HG02870 (cell line): ENCODE results near the gene RNF19B.

Experiments
- ATAC-seq: cut with Tn5 transposase; IDR thresholded peaks from one replicate; pipeline ENCODE4 v1.9.1; 2021; ENCODE audit warnings: mild to moderate bottlenecking, moderate library complexity; ENCODE audit not compliant: unreplicated experiment

The RNF19B gene

DNA sequence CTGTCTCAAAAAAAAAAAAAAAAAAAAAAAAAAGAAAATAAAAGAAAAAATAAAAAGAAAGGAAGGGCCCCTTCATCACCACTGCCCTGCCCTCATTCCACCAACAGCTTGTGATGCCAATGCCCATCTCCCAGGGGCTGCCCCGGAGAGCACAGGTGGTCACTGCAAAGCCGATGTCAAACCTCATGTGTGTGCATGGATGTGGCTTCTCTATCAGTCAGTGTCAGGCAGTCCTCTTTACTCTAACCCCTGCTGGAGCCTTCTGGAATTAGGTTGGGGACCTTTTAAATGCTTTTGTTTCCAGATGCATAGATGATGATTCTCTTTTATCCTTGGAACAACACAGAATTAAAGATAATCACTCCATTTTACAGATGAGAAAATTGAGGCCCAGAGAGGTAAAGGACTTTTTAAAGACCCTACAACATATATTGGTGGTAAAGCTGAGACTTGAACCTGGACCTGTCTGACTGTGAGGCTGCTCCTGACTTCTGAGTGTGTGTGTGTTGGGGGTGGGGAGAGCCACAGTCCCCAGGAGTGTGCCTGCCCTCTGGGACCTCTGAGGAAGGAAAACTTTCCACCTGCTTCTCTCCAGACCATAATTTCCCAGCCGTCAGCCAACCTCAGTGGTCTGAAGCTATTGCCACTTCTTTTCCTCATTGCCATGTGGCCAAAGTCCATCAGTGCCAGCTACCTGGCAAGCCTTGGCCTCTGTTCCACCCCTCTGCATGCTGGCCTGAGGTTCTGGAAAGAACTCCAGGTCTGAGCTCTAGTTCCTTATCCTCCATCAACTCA is 60.4 kb downstream of the RNF19B start:
- ATAC-seq = no peak

DNA sequence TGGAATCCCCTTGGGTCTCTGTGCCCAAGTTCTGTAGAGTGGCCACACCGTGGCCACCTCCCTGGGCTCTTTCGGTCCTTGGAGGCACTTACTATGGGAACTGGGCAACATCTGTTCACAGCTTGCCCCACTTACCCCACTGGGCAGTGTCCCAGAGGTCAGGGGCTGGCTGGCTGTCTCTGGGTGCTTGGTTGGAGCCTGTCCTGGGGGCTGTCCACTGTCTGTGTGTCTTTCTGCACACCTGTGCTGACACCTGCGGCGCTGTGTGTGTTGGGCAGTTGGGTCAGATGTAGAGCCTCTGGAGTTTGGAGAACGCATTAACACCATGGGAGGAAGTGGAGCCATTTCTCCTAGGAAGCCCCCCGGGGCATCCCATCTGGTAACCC is 62.1 kb downstream of the RNF19B start:
- no peak for ATAC-seq

DNA sequence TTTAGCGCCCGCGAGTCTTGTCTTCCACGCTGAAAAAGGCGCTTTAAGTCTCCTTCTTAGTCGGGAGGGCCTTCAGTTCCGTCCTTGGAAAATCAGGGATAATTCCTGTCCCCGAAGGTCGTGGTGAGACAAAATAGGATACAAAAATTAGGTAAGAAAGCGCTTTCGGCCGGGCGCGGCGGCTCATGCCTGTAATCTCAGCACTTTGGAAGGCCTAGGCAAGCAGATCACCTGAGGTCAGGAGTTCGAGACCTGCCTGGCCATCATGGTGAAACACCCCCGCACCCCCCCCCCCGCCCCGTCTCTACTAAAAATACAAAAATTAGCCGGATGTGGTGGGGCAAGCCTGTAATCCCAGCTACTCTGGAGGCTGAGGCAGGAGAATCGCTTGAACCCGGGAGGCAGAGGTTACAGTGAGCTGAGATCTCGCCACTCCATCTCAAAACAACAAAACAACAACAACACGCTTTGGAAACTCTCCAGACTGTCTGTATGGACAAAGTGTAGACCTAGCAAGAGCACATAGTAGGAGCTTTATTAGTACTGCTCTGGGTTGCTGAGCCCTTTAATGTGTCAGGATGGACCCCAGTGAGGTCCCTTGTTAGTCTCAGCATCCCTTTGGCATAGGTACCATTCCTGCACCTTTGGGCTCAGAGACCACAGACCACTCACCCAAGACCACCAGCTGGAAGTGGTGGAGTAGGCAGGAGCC is 62.6 kb downstream of the RNF19B start:
- ATAC-seq = no peak

DNA sequence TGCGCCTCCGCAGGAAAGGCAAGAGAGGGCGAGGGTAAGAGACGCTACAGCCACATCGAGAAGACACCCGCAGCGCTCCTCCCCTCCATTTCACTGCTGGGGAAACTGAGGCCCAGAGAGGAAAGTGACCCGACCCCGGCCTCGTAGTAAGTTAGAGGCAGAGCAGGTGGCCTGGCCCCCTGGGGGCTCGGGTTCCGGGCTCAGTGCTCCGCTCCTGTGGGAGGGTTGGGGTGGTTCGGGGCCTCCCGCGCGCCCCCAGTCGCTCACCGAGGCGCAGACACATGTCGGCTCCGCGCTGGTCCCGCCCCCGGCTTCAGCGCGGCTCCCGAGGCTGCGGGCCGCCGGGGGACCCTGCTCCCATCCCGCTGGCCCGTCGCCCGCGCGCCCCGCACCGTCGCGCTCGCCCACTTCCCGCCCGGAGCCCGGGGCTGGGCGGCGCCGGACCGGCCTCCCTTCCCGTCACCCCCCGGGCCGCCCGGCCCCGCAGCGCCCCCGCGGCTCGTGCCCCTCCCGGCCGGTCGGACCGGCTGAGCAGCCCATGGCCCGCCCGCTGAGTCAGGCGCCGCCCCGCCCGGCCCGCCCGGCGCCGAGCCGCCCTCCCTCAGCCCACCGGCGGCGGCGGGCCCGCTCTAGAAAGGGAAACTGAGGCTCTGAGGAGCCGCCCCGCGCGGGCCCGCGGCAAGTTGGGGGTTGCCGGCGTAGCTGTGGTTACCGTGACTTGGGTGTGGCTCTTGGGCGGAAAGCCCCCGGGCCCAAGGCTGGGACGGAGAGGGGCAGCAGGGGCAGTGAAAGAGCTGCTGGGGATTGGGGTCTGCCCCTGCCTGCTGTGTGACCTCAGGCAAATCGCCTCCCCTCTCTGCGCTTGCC is 63.4 kb downstream of the RNF19B start, which contains the start of gene TMEM54:
Gene TMEM54, minus strand, starts transcription at position 434 of the 867 bp plus-strand sequence. Its CDS starts 151 bp downstream, at position 283.
- ATAC-seq = no peak

DNA sequence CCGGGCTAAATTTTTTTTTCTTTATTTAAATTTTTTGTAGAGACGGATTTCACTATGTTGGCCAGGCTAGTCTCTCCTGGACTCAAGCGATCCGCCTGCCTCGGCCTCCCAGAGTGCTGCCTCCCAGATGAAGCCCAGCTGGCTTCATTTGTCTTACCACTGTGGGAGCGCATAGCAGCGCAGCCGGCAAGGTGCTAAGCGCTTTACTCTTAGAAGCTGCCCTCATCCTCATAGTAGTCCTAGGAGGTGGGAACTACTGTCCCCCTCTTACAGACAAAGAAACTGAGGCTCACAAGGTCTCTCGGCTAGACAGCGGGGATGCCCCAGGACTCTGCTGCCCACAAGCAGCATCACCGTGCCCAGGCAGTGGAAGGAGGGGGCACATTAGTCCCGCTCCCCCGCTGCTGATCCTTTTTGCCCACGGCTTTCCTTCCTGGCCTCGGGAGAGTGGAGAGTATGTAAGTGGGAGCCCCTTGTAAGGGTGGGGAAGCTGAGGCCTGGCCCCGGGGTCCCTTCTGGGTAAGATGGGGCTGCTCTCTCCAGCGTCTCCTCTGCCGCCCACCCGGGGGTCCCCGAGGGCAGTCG is 64.1 kb downstream of the RNF19B start:
- no peak for ATAC-seq

DNA sequence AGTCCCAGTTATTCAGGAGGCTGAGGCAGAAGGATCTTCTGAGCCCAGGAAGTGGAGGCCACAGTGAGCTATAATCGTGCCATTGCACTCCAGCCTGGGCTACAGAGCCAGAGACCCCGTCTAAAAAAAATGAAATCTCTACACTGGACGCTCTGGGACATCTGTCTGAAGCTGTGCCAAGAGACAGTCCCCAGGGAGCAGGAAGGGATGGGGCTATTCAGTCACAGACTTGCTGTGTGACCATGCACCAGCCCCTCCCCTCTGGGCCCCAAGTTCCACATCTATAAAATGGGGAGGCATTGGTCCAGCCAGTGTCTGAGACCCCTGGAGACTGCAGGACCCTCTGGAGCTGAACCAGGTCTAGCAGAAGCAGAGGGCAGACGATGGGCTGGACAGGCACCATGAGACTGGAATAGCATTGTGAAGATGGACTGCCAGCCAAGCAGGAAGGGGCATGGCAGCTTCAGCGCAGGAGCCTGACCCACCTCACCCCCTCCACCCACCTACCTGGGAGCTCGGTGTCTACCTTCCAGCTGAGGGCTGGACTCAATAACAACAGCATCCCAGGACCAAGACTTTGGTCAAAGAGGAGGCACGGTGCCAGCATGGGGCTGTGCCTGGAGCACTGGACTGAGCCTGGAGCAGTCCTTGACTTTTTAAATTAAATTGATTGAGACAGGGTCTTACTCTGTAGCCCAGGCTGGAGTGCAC is 64.9 kb downstream of the RNF19B start:
- ATAC-seq = no peak

DNA sequence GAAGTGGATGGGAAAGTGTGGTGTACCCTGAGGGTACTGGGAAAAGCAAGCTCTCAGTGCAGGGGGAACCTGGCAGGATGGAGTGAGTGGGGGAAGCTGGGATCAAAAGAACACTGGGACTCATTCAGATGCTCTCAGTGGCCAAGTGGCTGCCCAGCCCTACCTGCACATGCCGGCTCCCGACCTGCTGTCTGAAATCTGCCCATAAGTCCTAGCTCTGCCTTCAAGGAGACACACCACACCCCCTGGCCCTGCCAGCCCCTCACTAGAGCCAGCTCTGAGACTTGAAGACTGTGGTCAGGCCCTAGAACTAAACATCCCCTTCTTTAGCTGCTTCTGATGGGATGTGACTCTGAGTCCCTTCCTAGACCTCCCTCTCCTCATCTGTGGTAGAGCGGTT is 65.7 kb downstream of the RNF19B start:
- no peak for ATAC-seq

DNA sequence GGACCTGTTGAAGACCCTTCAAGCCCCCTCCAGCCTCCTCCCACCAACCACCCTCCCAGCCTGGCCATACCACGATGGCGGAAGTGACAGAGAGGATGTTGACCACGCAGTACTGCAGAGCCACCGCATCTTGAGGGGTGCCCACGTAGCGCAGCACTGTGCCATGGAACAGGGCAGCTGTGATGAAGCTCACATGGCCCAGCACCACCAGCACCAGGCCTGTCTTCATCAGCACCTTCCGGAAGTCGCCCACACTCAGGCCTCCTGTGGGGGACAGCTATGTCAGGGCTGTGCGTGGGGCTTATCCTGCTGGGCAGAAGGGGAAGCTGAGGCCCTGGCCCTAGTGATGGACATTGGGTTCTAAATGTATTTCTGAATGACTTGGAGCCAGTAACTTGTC is 66.6 kb downstream of the RNF19B start:
- no peak for ATAC-seq

DNA sequence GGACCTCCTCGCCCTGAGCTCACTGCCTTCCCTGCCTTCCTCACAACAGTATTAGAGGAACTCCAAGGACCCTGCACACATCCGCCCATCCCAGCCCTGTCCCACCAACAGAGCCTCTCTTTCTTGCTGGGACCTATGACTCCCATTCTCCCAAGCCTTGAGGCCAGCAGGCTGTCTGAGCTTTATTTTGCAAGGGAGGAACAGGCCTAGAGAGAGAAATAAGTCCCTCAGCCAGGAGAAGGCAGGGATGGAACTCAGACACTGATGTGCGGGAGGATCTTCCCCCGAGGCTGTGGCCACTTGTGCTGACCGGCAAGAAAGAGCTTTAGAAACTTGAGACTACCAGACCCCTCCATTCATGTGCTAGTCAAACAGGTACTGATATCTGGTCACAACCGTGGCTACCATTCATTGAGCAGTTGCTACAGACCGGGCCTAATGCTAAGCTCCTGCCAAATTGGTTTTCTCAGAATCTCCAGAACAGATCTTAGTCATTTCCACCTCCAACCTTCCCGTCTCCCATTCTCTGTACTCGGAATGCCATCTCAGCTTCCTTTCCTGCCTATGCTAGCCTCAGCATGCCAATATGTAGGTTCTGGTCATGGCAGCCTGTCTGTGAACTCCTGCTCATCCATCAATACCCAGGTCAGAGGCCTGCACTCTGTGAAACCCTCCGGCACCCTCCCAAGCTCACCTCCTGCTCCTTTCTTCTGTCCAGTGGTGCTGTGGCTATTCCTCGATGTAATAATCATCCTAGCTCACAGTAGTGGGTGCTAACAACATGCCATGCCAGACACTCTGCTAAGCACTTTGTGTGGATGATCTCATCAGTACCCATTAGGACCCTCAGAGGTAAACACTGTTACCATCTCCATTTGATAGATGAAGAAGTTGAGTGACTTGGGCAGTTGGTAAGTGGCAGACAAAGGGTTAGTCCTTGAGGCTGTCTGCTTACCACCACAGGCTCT is 67.2 kb downstream of the RNF19B start:
- no peak for ATAC-seq

DNA sequence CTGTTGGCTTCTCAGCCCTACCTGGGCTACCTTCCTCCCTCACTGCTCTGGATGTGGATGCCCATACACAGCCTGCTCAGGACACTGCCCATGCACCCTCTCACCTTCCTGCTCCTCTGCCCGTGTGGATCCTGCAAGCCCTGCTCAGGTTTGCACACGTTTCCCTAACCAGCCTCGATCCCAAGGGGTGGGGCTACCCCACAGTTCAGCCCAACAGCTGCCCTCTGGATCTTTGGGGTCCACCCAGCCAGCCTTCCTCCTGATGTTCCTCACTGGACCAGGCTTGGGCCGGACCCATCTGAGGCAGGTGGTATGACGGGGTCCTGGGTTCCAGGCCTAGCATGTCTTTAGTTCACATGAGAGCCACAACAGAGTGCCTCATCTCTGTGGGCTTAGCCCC is 68.2 kb downstream of the RNF19B start:
- no peak for ATAC-seq

DNA sequence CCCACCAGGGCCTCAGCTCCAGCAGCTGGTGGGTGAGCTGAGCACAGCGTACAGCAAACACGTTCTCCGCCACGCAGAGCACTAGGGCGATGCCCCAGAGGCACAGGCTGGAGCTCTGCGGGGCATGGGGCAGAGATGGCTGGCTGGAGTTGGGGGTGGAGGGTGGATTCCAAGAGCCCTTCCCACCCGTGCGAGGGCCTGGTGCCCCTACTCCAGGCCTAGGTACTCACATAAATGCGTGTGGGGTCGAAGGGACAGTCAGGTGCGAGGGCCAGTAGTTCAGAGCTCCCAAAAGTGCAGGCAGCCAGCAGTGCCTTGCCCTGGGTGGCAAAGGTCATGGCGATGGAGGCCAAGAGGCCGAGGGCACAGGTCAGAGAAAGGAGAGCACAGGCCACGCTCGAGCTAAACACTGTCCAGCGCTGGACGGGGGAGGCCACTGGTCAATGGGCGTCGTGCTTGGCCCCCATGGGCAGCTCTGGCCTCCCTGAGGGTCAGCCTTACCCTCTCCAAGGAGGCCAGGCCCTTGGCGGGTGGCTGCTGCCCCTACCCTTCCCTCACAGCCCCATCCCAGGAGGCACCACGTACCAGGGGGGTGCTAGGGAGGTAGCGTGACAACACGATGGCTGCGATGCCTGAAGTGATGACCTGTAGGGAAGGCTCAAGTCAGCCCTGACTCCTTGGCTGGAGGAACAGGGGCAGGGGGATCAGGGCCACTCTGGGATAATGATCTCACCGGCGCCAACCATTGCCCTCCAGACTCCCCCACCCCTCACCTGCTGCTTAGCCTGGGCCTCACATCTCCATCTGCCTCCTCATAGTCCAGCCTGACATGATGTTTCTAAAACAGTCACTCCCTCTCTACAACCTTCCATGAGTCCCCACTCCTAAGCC is 69.0 kb downstream of the RNF19B start:
- ATAC-seq = no peak

DNA sequence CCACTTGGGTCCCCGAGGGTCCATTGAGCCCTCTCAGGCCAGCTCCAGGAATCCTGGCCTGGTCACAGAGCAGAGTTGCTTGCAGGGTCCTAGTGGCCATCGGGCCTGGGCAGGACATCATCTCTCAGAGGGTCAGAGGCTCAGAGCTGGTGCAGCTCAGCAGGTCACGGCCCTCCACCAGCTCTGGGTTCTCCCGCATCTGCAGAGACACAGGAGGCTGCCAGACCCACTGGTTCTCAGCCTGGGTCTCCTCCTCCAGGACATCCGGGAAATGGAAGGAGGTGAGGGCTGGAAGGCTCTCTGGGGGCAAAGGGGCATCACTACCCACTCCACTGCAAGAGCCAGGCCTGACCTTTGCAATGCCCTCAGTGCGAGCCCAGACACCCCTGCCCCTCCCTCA is 69.9 kb downstream of the RNF19B start:
- no peak for ATAC-seq

DNA sequence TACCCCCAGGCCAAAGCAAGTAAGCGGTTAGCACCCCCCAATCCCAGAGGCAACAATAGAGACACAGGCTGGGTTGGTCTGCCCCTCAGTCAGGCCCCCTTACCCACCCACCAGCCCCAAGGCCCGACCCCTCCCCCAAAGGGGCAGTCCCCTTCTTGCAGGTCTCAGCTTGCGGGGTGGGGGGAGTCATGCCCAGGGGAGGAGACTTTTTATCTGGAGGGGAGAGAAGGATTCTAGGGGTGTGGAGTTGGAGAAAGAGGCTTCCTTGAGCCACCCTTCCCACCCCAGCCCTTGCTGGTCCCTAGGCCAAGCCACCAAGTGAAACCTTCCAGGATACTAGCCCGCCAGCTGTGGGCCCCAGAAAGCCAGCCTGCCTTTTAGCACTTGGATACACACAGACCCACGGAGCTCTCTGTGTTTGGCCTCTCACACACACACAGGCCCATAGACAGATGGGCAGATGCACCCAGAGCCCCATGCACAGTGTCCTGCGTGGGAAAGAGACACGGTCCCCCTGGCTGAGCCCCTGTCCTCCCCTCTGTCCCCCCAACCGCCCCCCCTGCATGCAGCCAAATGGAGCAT is 70.5 kb downstream of the RNF19B start:
- ATAC-seq = no peak

DNA sequence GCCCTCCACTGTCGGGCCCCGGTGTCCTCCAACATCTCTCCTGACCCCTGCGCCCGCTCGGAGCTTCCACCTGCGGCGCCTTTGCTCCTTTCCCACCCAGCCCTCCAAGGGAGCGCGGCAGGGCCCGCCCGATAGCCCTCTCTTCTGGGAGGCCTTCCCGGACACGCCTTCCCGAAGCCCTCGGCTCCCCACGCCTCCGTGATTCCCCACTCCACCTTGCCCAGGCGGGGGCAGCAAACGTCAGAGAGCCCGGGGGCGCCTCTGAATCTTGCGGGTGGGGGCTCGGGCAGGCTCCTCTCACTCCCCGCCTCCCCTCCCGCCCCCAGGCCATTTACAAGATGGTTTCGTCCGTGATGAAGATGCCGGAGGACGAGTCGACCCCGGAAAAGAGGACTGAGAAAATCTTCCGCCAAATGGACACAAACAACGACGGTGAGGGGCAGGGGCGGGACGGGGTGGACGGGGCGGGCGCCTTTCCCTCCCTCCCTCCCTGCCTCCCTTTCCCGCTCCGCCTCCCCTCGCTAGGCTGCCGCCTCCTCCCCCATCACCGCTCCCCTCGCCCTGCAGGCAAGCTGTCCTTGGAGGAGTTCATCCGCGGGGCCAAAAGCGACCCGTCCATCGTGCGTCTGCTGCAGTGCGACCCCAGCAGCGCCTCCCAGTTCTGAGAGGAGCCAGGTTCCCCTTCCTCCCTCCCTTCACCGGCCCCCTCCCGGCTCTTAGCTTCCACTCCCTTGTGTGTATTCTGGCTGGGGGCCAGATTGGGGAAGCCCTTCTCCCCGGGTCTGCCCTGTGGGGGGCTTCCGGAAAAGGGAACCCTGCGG is 71.2 kb downstream of the RNF19B start:
- no peak for ATAC-seq

DNA sequence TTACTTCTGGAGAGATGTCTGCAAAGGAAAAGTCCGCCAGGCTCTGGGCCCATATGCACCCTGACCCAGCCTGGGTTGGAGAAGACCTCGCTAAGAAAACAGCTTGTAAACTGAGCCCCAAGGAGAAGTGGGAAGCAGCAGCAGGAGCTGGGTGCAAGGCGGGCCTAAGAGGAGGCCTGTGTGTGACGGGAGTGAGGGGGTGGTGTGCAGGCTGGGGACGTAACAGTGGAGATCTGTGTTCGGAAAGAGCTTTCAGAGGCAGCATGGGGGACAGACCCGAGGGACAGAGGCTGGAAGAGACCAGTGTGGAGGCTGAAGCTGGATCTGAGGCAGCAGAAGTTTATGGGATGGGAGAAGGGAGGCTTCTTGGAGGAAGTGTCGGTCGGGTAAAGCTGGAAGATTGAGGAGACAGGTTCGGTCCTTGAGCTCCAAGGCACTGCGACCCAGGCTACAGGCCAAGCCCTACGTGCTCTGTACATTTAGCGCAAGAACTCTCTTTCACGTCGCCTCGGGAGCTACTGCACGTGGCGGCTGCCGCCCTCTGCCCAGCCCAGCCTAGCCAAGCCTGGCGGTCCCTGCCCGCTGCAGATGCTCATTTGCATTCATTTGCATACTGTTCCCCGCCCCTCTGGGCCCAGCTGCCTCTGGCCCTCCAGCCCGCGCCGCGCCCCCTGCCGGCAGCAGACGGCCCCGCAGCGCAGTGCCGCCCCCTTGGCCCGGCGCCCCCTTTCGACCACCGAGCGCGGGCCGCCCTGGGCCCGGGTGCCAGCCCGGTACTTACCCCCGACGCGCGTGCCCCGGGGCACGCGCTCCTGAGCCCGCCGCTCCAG is 72.0 kb downstream of the RNF19B start:
- no peak for ATAC-seq

DNA sequence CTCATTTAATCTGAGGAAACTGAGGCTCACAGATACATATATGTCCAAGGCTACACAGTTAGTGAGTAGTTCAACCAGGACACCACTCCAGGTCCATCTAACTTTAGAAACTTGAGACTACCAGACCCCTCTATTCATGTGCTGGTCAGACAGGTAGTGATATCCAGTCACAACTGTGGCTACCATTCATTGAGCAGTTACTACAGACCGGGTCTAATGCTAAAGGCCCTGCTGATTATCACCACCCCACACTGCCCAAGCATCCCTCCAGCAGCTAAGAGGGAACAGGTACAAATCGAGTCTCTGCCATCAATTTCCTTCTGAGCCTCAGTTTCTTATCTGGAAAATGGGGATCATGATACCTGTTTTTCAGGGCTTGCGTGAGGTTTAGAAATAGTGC is 73.0 kb downstream of the RNF19B start:
- no peak for ATAC-seq
